GM18502 (cell line): ENCODE data around the gene ANKFN1.

Experiments used
- ATAC-seq: cut with Tn5 transposase; IDR thresholded peaks from one replicate; pipeline ENCODE4 v1.9.1; 2021; ENCODE audit warnings: mild to moderate bottlenecking; ENCODE audit not compliant: unreplicated experiment, poor library complexity

ANKFN1 gene

GRCh38 chr17:56144223-56144622, 9.1 kb upstream of the ANKFN1 start:
- no peak for ATAC-seq

GRCh38 chr17:56146534-56146933, 6.7 kb upstream of the ANKFN1 start:
- no peak for ATAC-seq

DNA sequence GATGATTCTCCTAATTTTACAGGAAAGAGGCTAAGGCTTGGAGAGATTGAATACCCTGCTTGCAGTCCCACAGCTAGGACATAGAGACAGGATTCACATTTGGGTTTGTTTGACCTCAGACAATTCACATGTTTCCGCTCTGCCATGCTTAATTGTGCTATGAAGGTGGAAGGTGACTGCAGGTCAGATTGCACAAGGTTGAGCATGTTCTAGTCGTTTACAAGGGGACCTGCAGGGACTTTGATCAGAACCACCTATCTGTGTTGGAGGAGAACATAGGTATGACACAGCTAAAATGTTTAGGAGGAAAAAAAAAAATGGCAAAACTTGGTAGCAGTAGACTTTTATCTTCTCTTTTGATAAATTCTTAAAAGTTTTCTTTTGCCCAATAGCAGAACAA, 4.9 kb upstream of the ANKFN1 start:
- no peak for ATAC-seq

- ATAC-seq = no peak
These were observed 3.8 kb upstream of the ANKFN1 start for GRCh38 chr17:56149266-56150036.

- ATAC-seq = no peak
These were observed 2.6 kb upstream of the ANKFN1 start for GRCh38 chr17:56150649-56151048.

DNA sequence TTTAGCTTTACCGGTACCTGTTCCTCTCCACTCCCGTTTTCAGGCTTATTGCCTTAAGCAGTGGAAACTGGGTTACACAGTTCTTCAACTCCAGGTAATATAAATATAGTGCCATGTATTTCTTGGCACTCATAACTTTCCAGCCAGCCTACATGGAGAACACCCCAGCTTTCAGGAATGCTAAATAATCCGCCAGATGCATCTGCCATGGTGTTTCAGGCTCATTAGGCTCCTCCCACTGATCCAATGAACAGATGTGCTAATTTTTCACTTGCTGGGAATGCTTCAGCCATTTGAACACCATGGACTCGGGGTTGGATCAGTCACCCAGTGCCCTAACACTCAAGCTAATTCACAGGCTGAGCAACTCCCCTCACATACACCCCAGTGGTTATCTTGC, 4.6 kb downstream of the ANKFN1 start:
- ATAC-seq = no peak

DNA sequence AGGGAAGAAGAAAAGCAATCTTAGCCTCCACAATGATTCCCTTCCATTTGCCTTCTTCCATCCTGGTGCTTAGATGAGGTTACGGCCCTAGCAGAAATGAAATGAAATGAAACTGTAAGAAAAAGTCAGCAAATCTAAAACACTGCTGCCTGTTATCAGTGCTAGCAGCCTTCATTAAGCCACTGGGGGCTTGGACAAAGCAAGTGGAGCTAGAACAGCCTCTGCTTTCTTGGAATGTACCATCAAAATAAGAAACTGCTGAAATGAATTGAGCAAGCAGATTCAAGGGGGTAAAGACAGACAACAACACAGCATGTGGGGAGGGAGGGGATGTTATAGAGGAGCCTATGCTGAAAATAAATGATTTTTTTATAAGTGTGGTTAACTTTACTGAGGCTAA, 5.1 kb downstream of the ANKFN1 start:
- ATAC-seq = no peak

- ATAC-seq = no peak
These were observed 5.9 kb downstream of the ANKFN1 start for GRCh38 chr17:56158915-56159825.

GRCh38 chr17:56159826-56160380, 6.6 kb downstream of the ANKFN1 start:
- no peak for ATAC-seq

GRCh38 chr17:56160422-56160821, 7.1 kb downstream of the ANKFN1 start:
- no peak for ATAC-seq

- no peak for ATAC-seq
These were observed 11.9 kb downstream of the ANKFN1 start for GRCh38 chr17:56165072-56165641.

- no peak for ATAC-seq
These were observed 14.2 kb downstream of the ANKFN1 start for GRCh38 chr17:56167491-56167890.

GRCh38 chr17:56169621-56170020, 16.3 kb downstream of the ANKFN1 start:
- ATAC-seq = no peak

DNA sequence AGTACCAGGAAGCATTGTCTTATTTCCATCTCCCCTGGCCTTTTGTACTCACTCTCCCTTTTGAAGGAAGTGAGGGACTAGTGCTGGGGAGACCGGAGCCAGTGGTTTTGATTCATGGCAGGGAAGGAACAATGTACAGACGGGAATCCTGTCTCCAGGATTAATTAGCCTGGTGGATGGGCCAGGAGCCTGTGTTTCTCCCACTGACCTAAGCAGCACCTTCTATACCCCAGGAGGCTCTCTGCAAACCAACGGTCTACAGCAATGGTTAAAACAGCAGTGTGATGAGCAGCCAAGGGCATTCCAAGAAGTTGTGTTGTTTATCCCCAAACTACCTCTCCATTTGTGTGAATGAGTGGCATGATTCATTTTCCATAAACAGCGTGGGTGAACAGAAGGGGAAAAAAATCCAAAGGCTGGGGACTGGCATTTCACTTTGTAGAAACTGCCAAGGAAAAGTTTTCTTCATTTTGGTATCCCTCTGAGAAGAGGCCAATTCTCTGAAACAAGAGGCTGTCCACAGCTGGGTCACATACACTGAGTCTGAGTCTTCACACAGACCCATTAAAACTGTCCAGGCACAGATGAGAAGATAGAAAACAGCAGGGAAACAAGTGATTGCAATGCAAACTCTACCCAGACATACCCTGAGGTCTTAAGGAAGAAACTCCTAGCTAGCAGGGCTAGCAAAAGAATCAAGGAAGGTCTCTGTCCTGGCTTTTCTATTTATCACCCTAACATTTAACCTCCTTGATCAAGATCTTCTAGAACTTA, 18.1 kb downstream of the ANKFN1 start:
- no peak for ATAC-seq

DNA sequence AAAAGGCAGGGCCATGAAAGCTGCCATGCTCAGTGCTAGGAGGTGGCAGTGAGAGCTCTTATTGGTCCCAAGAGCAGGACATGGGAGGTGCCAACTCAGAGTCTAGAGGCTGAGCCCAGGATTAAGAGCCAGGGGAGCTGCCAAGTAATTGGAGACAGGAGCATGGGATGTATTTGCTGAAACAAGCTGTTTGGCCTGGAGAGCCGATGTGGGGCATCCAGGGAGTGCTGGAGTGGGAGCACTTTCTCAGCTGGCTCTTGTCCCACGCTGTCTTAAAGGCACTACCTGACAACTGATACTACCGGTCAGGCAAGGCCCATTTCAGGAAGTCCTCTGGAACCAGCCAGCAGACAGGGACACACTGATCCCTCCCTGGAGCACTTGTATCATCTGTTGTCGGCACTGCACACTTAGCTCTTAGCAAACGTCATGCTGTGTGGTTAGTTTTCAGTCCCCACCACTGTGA, 19.3 kb downstream of the ANKFN1 start:
- no peak for ATAC-seq

DNA sequence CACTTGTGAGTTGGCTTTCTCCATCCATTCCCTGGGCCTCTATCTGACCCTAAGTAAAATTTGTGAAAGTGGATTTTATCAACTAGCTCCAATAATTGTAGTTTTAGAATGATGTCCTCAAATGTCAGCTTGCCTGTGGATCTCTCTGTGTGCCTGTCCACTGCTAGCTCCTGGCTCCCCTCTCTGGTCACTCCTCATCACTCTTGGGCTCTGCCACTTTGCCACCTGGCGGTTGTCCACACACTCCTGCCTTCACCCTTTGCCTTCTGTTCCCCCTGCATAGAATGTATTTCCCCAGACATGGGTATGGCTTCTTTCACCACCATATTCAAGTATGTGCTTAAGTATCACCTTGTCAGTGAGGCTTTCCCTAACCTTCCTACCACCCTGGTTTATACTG, 19.8 kb downstream of the ANKFN1 start:
- ATAC-seq = no peak

- no peak for ATAC-seq
These were observed 20.9 kb downstream of the ANKFN1 start for GRCh38 chr17:56173958-56174835.

GRCh38 chr17:56175299-56175955, 22.2 kb downstream of the ANKFN1 start:
- no peak for ATAC-seq

GRCh38 chr17:56176091-56176490, 22.8 kb downstream of the ANKFN1 start:
- ATAC-seq = no peak
